Esophagus muscularis mucosa (tissue), 4 donors: ENCODE measurements around the gene NTM. TPM values are rescaled to one million over a fixed set of nuclear protein-coding genes. Genes with fewer than 3 reads are reported as not detected.

Experiments used
- DNase-seq: peaks from one replicate; pipeline ENCODE4 v3.0.0-alpha.2; 2017; ENCODE audit errors: extremely low spot score
- H3K27ac ChIP-seq, 4 donors: fragments of 200-600 bp; sonication (generic); replicated peaks in 1 of 4; 1 replicate in 3 of 4; 2 replicates in 1 of 4; pipeline ENCODE4 v1.5.1; 2016 to 2019; ENCODE audit warnings: mild to moderate bottlenecking in 1 of 4
- H3K27me3 ChIP-seq, 4 donors: fragments of 200-600 bp; sonication (generic); one replicate each; pipeline versions ENCODE4 v1.5.1 to v1.6.0; 2016 to 2019
- H3K36me3 ChIP-seq, 4 donors: fragments of 200-600 bp; sonication (generic); one replicate each; pipeline ENCODE4 v1.5.1; 2016 to 2019
- H3K4me1 ChIP-seq, 4 donors: fragments of 200-600 bp; sonication (generic); one replicate each; pipeline ENCODE4 v1.5.1; 2016 to 2019
- H3K4me3 ChIP-seq, 4 donors: fragments of 200-600 bp; sonication (generic); 1 replicate in 2 of 4; 2 replicates in 2 of 4; pipeline ENCODE4 v1.5.1; 2016 to 2019; ENCODE audit warnings: mild to moderate bottlenecking in 4 of 4, moderate library complexity in 1 of 4
- H3K9me3 ChIP-seq, 4 donors: fragments of 200-600 bp; sonication (generic); 1 replicate in 3 of 4; 2 replicates in 1 of 4; pipeline ENCODE4 v1.5.1; 2016 to 2019
- CTCF ChIP-seq, 3 experiments: fragments of 200-600 bp in 2 of 3; fragments of 450-650 bp in 1 of 3; sonication (generic) in 2 of 3; IDR thresholded peaks; one replicate each; pipeline ENCODE4 v1.5.1; 2017 to 2019; ENCODE audit warnings: antibody characterized with exemption in 3 of 3, mild to moderate bottlenecking in 2 of 3, moderate library complexity in 1 of 3
- EP300 ChIP-seq: sonication (generic); formaldehyde crosslinking; IDR thresholded peaks from one replicate; pipeline ENCODE4 v1.6.1; 2017; ENCODE audit warnings: antibody characterized with exemption
- POLR2A ChIP-seq: fragments of 450-650 bp; IDR thresholded peaks from one replicate; pipeline ENCODE4 v1.6.1; 2017; ENCODE audit warnings: antibody characterized with exemption, moderate library complexity, mild to moderate bottlenecking, low read depth
- POLR2AphosphoS5 ChIP-seq, 2 donors: sonication (generic); formaldehyde crosslinking; IDR thresholded peaks; one replicate each; pipeline ENCODE4 v1.6.1; 2017; ENCODE audit warnings: antibody characterized with exemption in 2 of 2
- WGBS: methylation state at CpG from one replicate; pipeline ENCODE4 v1.1.5; 2018; 5-methylcytosine and 5-hydroxymethylcytosine counted together
- intact Hi-C: fragments of 100-400 bp; cut with DNase I; formaldehyde crosslinking; loops from one replicate; pipeline ENCODE4 v1.15.1; 2023
- total RNA-seq, 4 donors: library from RNA; depleted of rRNA; stranded (reverse); fragments of >200 nt; gene quantifications; one replicate each; pipeline versions ENCODE4 v1.1.0 to v1.2.1, GENCODE V29; 2016

Gene NTM
- total RNA-seq, 4 donors from 2014 or later: 5.6 to 25.3 (median 8.3) TPM

DNA sequence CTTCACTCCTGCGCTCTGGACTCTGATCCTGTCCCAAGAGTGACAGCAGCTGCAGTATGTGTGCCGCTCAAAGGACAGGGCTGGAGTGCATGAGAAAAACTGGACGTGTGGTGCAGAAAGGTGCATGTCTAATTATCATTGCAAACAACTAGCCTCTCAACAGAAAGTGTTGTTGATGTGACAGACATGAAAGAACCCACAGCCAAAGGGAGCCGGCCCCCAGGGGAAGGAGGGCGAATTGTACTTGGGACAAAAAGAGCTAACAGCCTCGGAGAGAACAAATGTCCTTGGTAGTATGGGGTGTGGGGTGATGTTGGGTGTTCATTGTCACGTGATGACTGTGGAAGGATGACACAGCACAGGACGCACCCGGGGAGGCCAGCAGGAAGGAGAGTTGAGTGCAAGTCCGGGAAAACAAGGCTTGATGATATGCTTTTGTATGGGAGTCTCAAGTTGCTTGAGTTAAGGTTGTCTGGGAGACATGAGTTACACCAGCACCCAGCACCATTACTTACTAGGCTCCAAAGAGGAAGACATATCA, 325.5 kb downstream of the NTM start:
- 80% methylated on average over 10 of the region's 10 CpGs for WGBS
- H3K4me3 ChIP-seq: no peak overlapping the region
- H3K27me3 ChIP-seq: peaks cover 0 to 27% (median under 1%) of the 10 kb centered on the region in 4 donors
- no peak overlapping the region for H3K27ac ChIP-seq
- no peak for TF ChIP-seq CTCF (IDR thresholded peaks at IDR 0.05)
- TF ChIP-seq EP300: no peak
- no peak for TF ChIP-seq POLR2AphosphoS5 (IDR thresholded peaks at IDR 0.05)
- no peak for TF ChIP-seq POLR2A
- H3K4me1 ChIP-seq: peaks cover 4 to 35% (median 19%) of the 10 kb centered on the region in 4 donors
- intact Hi-C loops: no loop called here
- DNase-seq: peak; percentile 66
- H3K9me3 ChIP-seq: no peaks in the 10 kb centered on the region
- no peaks in the 10 kb centered on the region for H3K36me3 ChIP-seq

- intact Hi-C loops: no loop called here
- Histone ChIP-seq H3K36me3 (no peaks in the 10 kb centered on the region), H3K27ac (no peak overlapping the region), H3K4me1 (peaks cover 4 to 30% (median 15%) of the 10 kb centered on the region in 4 donors), H3K4me3 (no peak overlapping the region), H3K9me3 (no peaks in the 10 kb centered on the region), H3K27me3 (peaks cover 0 to 26% (median 0%) of the 10 kb centered on the region in 4 donors)
- 90% methylated on average over 8 of the region's 8 CpGs for WGBS
- no peak for TF ChIP-seq EP300
- DNase-seq: no peak
Observed at GRCh38 chr11:131696690-131697089, 326.3 kb downstream of the NTM start.

- H3K36me3 ChIP-seq: no peaks in the 10 kb centered on the region
- H3K27ac ChIP-seq: no peak overlapping the region
- intact Hi-C loops: no loop called here
- WGBS: 4% methylated on average over 1 of the region's 1 CpG
- H3K4me1 ChIP-seq: no peaks in the 10 kb centered on the region
- no peak for DNase-seq
- peaks cover 0 to 19% (median 4%) of the 10 kb centered on the region in 4 donors for H3K9me3 ChIP-seq
- TF ChIP-seq POLR2A: no peak
- TF ChIP-seq POLR2AphosphoS5 (IDR thresholded peaks at IDR 0.05): no peak
- no peak for TF ChIP-seq CTCF (IDR thresholded peaks at IDR 0.05)
- no peak for TF ChIP-seq EP300
- H3K27me3 ChIP-seq: peaks cover 0 to 18% (median 0%) of the 10 kb centered on the region in 4 donors
- H3K4me3 ChIP-seq: no peak overlapping the region
Observed at GRCh38 chr11:131703311-131703710, 332.9 kb downstream of the NTM start.

DNA sequence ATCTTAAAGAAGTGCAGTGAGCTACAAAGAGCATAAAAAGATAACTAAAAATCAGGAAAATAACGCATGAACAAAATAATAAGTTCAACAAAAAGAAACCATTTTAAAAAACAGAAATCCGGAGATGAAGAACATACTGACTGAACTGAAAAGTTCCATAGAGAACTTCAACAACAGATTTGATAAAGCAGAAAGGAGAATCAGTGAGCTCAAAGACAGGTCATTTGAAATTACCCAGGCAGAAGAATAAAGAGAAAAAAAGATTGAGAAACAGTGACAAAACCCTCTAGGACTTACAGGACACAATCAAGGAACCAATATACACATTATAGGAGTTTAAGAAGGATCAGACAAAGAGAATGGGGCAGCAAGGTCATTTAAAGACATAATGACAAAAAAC, 334.3 kb downstream of the NTM start:
- DNase-seq: no peak
- peaks cover 0 to 19% (median 4%) of the 10 kb centered on the region in 4 donors for H3K9me3 ChIP-seq
- H3K4me3 ChIP-seq: no peak overlapping the region
- no peak for TF ChIP-seq EP300
- TF ChIP-seq POLR2AphosphoS5 (IDR thresholded peaks at IDR 0.05): no peak
- no peak for TF ChIP-seq CTCF (IDR thresholded peaks at IDR 0.05)
- no peak for TF ChIP-seq POLR2A
- no peak overlapping the region for H3K27ac ChIP-seq
- intact Hi-C loops: no loop called here
- H3K36me3 ChIP-seq: no peaks in the 10 kb centered on the region
- 94% methylated on average over 2 of the region's 2 CpGs for WGBS
- no peaks in the 10 kb centered on the region for H3K4me1 ChIP-seq
- peaks cover 0 to 12% (median 0%) of the 10 kb centered on the region in 4 donors for H3K27me3 ChIP-seq

DNA sequence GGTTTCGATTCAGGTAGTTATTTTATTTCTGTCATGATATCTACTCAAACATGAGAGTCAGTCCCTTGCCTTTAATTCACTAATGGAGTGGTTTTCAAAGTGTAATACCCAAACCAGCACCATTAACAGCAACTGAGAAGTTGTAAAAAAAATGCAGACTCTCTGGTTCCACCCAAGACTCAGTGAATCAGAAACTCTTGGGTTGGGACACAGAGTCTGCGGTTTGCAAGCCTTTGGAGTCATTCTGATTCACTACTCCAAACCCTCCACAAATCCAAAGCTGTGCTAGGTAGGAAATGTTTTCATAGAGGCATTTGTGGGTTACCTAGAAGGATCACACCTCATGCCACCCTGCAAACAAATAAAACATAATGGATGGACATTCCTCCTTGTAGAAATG, 340.1 kb downstream of the NTM start:
- peaks cover 0 to 17% (median 6%) of the 10 kb centered on the region in 4 donors for H3K9me3 ChIP-seq
- intact Hi-C loops: no loop called here
- no peaks in the 10 kb centered on the region for H3K4me1 ChIP-seq
- no peak for TF ChIP-seq CTCF (IDR thresholded peaks at IDR 0.05)
- no peak for TF ChIP-seq EP300
- no peak for TF ChIP-seq POLR2A
- TF ChIP-seq POLR2AphosphoS5 (IDR thresholded peaks at IDR 0.05): no peak
- WGBS: 98% methylated on average over 2 of the region's 2 CpGs
- no peaks in the 10 kb centered on the region for H3K27me3 ChIP-seq
- DNase-seq: peak; percentile 17
- H3K36me3 ChIP-seq: no peaks in the 10 kb centered on the region
- no peak overlapping the region for H3K27ac ChIP-seq
- no peak overlapping the region for H3K4me3 ChIP-seq
